ENCODE data around the gene KDM4B.

Gene KDM4B

GRCh38 chr19:5032101-5032967 lies 63.4 kb downstream of the KDM4B start:
- no peak for DNase-seq (ENCODE audit: low read depth in 2 of 2)

GRCh38 chr19:5035105-5035761 lies 66.3 kb downstream of the KDM4B start:
- no peak for DNase-seq (ENCODE audit: low read depth in 2 of 2)

- no peak for DNase-seq (ENCODE audit: low read depth in 2 of 2)
Measured at GRCh38 chr19:5035793-5036697, 67.1 kb downstream of the KDM4B start.

GRCh38 chr19:5036698-5037563 lies 68.0 kb downstream of the KDM4B start:
- DNase-seq (ENCODE audit: low read depth in 2 of 2) = no peak

- DNase-seq (ENCODE audit: low read depth in 2 of 2) = no peak
Measured at GRCh38 chr19:5037936-5038335, 69.0 kb downstream of the KDM4B start.

GRCh38 chr19:5038631-5039271 lies 69.8 kb downstream of the KDM4B start:
- no peak for DNase-seq (ENCODE audit: low read depth in 2 of 2)

- no peak for DNase-seq (ENCODE audit: low read depth in 2 of 2)
Measured at GRCh38 chr19:5039642-5040543, 71.0 kb downstream of the KDM4B start.

GRCh38 chr19:5040544-5041167 lies 71.7 kb downstream of the KDM4B start:
- DNase-seq (ENCODE audit: low read depth in 2 of 2) = no peak

GRCh38 chr19:5041168-5041912 lies 72.4 kb downstream of the KDM4B start:
- DNase-seq (ENCODE audit: low read depth in 2 of 2) = no peak

- DNase-seq (ENCODE audit: low read depth in 2 of 2) = no peak
Measured at GRCh38 chr19:5041913-5042187, 72.9 kb downstream of the KDM4B start.

GRCh38 chr19:5042556-5042955 lies 73.6 kb downstream of the KDM4B start:
- no peak for DNase-seq (ENCODE audit: low read depth in 2 of 2)

- DNase-seq (ENCODE audit: low read depth in 2 of 2) = no peak
Measured at GRCh38 chr19:5045029-5045428, 76.1 kb downstream of the KDM4B start.

GRCh38 chr19:5045956-5046338 lies 77.0 kb downstream of the KDM4B start:
- DNase-seq (ENCODE audit: low read depth in 2 of 2) = no peak

- DNase-seq (ENCODE audit: low read depth in 2 of 2) = no peak
Measured at GRCh38 chr19:5046339-5047039, 77.6 kb downstream of the KDM4B start.

GRCh38 chr19:5047251-5047935 lies 78.5 kb downstream of the KDM4B start:
- no peak for DNase-seq (ENCODE audit: low read depth in 2 of 2)

GRCh38 chr19:5048091-5048726 lies 79.3 kb downstream of the KDM4B start:
- no peak for DNase-seq (ENCODE audit: low read depth in 2 of 2)
